Upper lobe of right lung (tissue), 1 donor: ENCODE data around the gene SHQ1. TPM values are rescaled to one million over a fixed set of nuclear protein-coding genes. Genes with fewer than 3 reads are reported as not detected.
A peak's percentile ranks its signal among the peaks of the same experiment; 100 is the strongest.

Experiments
- ATAC-seq: fragments of 200-7000 bp; cut with Tn5 transposase; one replicate; pipeline ENCODE4 v1.9.1; 2020; ENCODE audit warnings: mild to moderate bottlenecking, moderate library complexity
- DNase-seq: peaks from one replicate; pipeline ENCODE4 v3.0.0-alpha.2; 2020
- H3K27ac ChIP-seq: fragments of 200-600 bp; one replicate; pipeline ENCODE4 v1.8.0; 2022
- H3K27me3 ChIP-seq: fragments of 200-600 bp; one replicate; pipeline ENCODE4 v1.8.0; 2022; ENCODE audit warnings: mild to moderate bottlenecking
- H3K36me3 ChIP-seq: fragments of 200-600 bp; one replicate; pipeline ENCODE4 v1.8.0; 2022
- H3K4me1 ChIP-seq: fragments of 200-600 bp; one replicate; pipeline ENCODE4 v1.8.0; 2022
- H3K4me3 ChIP-seq: fragments of 200-600 bp; one replicate; pipeline ENCODE4 v1.8.0; 2022; ENCODE audit warnings: mild to moderate bottlenecking
- H3K9me3 ChIP-seq: fragments of 200-600 bp; one replicate; pipeline ENCODE4 v1.8.0; 2022
- intact Hi-C: fragments of 100-400 bp; cut with DNase I; formaldehyde crosslinking; loops from one replicate; pipeline ENCODE4 v1.11.0; 2022
- total RNA-seq: library from RNA; stranded (reverse); fragmentation: NEBNext Ultra II Directional; extraction: Animal tissue kit (Norgen Biotek cat#: 25700); gene quantifications from one replicate; pipeline ENCODE4 v1.2.1, GENCODE V29; 2021
- TF ChIP-seq, protein P1 (sequence below): fragments of 200-600 bp; IDR thresholded peaks from one replicate; pipeline ENCODE4 v1.8.0; 2022; ENCODE audit warnings: antibody characterized with exemption
- donor health status: DM: no; HTN: yes; CAD: no; lungs with severe emphysema.

Gene SHQ1
- total RNA-seq, 1 donor from 2014 or later = 17.3 TPM

DNA sequence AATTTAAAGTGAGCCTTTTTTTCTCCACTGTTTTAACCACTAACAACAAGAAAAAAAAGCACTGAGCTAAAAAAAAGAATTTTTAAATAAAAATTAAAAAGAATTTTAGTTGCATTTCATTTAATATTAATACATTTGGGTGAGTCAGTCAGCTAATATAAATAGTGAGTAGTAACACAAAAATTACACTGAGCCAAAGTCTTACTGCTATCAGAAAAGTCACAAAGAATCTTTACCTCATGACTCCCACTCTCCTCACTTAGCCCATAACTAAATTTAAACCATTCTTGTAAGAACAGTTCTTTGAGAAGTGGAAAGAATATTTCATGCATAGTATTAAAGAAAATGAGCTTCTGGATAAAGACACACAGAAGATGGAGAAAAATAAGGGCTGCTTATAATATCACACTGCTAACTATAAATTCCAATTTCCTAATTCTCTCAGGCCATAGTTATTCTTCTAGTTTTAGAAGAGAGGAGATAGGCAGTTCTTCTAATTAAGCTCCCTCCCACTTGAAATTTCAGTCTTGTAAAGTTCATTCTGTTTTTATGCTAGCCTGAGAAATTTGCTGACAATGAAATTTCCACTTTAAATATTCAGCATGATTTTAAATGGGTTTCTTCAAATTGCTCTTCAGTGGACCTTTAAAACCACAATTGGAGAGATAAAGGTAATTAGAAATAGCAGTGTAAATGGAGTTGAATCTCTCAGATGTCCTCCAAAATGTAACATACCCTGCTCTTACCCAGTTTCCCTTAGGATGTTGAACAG is 17.6 kb downstream of the SHQ1 start:
- Histone ChIP-seq H3K27me3 (no peaks in the 10 kb centered on the region), H3K27ac (no peak overlapping the region), H3K4me1 (no peaks in the 10 kb centered on the region), H3K36me3 (no peaks in the 10 kb centered on the region), H3K9me3 (no peaks in the 10 kb centered on the region), H3K4me3 (no peak overlapping the region)
- no peak for ATAC-seq
- TF ChIP-seq, protein P1, sequence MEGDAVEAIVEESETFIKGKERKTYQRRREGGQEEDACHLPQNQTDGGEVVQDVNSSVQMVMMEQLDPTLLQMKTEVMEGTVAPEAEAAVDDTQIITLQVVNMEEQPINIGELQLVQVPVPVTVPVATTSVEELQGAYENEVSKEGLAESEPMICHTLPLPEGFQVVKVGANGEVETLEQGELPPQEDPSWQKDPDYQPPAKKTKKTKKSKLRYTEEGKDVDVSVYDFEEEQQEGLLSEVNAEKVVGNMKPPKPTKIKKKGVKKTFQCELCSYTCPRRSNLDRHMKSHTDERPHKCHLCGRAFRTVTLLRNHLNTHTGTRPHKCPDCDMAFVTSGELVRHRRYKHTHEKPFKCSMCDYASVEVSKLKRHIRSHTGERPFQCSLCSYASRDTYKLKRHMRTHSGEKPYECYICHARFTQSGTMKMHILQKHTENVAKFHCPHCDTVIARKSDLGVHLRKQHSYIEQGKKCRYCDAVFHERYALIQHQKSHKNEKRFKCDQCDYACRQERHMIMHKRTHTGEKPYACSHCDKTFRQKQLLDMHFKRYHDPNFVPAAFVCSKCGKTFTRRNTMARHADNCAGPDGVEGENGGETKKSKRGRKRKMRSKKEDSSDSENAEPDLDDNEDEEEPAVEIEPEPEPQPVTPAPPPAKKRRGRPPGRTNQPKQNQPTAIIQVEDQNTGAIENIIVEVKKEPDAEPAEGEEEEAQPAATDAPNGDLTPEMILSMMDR = no peak
- intact Hi-C loops = no loop called here
- no peak for DNase-seq

DNA sequence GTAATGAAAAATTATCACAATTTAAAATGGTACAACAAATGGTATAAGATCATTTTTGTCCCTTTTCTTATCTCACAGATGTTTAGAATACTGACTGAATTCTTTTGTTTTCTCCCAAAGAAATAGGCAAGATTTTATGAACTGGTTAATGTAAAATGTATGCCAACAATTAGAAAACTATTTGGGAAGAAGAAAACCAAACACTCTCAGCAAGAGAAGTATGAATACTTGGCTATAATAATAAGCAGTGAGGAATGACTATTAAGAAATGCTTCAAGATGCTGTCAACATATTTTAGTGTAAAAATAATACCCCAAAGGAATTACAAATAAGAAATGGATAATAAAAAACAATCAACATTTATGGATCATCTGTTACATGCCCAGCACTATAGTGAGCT is 18.5 kb downstream of the SHQ1 start:
- TF ChIP-seq, protein P1 = no peak
- intact Hi-C loops = loop anchor here (10.0 kb wide), 1 partner anchor 955 kb away; no protein-coding TSS in a partner anchor
- Histone ChIP-seq H3K9me3 (no peaks in the 10 kb centered on the region), H3K4me1 (no peaks in the 10 kb centered on the region), H3K4me3 (no peak overlapping the region), H3K27ac (no peak overlapping the region), H3K27me3 (no peaks in the 10 kb centered on the region), H3K36me3 (no peaks in the 10 kb centered on the region)
- DNase-seq = no peak
- ATAC-seq = no peak

DNA sequence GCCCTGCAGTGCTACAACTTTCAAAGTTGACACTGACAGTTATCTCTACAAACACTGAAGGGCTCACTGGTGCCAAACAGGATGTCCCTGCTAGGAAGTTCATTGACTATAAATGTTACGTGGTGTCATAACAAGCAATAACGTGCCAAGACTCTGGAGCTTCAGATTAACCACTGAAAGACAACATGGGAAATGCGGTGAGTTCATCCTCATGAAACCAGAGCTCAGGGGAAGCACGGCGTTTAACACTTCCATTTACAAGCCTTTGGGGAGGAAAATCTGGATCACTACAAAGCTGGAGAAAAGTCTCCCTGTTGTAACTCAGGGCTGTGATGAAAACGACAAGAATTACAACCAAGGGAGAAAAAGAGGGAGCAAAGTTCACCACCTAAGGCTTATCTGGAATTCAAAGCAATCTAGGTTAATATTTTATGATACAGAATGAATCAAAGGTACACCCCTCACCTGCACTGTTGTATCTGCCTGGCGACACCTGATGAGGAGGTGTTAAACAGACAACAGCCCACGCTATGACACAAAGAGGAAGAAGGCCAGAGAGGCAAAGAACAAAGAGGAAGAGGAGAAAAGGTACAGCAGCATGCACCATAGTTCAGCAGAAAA is 27.0 kb downstream of the SHQ1 start:
- no peak overlapping the region for H3K4me3 ChIP-seq
- H3K9me3 ChIP-seq = no peaks in the 10 kb centered on the region
- H3K4me1 ChIP-seq = peaks cover 24% of the 10 kb centered on the region
- intact Hi-C loops = loop anchor here (10.0 kb wide), 1 partner anchor 946 kb away; no protein-coding TSS in a partner anchor
- no peaks in the 10 kb centered on the region for H3K27me3 ChIP-seq
- DNase-seq = no peak
- TF ChIP-seq, protein P1 = no peak
- peaks cover 10% of the 10 kb centered on the region for H3K36me3 ChIP-seq
- ATAC-seq = peak; percentile 56
- H3K27ac ChIP-seq = no peak overlapping the region

DNA sequence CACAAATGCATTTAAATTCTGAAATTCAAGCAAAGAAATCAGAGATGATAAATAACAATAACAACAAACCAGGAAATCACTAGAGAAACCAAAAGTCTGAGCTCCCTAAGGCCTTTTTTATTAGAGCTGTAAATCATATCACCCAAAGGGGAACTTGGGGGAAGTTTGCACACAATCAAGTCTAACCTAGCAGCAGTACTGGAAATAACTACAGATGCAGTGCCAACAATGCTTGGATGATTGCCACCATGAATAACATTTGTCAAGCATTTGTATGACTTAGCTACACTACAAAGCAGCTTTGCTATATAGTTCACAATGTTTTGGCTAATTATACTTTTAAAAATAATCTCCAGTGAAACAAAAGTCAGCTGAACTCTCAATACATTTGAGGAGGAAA is 27.8 kb downstream of the SHQ1 start:
- ATAC-seq (peak; percentile 50), DNase-seq (no peak)
- peaks cover 10% of the 10 kb centered on the region for H3K36me3 ChIP-seq
- no peaks in the 10 kb centered on the region for H3K27me3 ChIP-seq
- intact Hi-C loops = loop anchor here (10.0 kb wide), 1 partner anchor 946 kb away; no protein-coding TSS in a partner anchor
- peaks cover 24% of the 10 kb centered on the region for H3K4me1 ChIP-seq
- no peaks in the 10 kb centered on the region for H3K9me3 ChIP-seq
- H3K4me3 ChIP-seq = no peak overlapping the region
- TF ChIP-seq, protein P1 = no peak
- no peak overlapping the region for H3K27ac ChIP-seq

DNA sequence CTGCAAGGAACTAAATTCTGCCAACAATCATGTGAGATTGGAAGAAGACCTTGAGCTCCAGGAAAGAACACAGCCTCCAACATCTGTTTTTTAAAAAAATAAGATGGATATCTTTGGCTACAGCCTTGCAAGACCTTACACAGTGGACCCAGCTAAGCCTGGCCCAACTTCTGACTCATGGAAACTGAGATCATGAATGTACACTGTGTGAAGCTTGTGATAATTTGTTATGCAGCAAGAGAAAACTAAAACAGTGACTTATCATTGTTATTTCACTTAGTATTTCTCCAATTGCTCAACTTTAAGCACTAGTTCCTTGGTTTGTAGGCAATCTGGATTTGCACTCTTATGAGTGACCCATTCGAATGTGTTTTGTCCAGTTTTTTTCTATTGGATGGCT is 29.3 kb downstream of the SHQ1 start:
- TF ChIP-seq, protein P1 = no peak
- H3K4me3 ChIP-seq = no peak overlapping the region
- H3K36me3 ChIP-seq = peaks cover 19% of the 10 kb centered on the region
- H3K27me3 ChIP-seq = no peaks in the 10 kb centered on the region
- intact Hi-C loops = no loop called here
- no peak overlapping the region for H3K27ac ChIP-seq
- DNase-seq (no peak), ATAC-seq (no peak)
- peaks cover 24% of the 10 kb centered on the region for H3K4me1 ChIP-seq
- no peaks in the 10 kb centered on the region for H3K9me3 ChIP-seq
